ENCODE results near the gene LGALS8. TPM values are rescaled to one million over a fixed set of nuclear protein-coding genes. Genes with fewer than 3 reads are reported as not detected.

Gene LGALS8
- polyA plus RNA-seq, 2 of the 4 experiments (the other 2 are of a cell fraction), result 32.3 to 61.3 TPM

GRCh38 chr1:236556606-236557005 lies 32.8 kb downstream of the LGALS8 start:
- no peak for FAIRE-seq
- DNase-seq (ENCODE audit: low read depth in 1 of 2, low spot score in 1 of 2), result no peak
- 88% methylated on average over 7 of the region's 7 CpGs for WGBS (ENCODE audit: missing lambda C conversion rate)
- TF ChIP-seq E2F6 (IDR thresholded peaks at IDR 0.05; ENCODE audit: borderline replicate concordance, low read depth) (no peak), HES2 (IDR thresholded peaks at IDR 0.05) (no peak), CBX2 (IDR thresholded peaks at IDR 0.05; ENCODE audit: borderline replicate concordance, low read depth) (no peak), TP53 (CRISPR knock-in tag; IDR thresholded peaks at IDR 0.05) (no peak), FOSL2 (IDR thresholded peaks at IDR 0.05) (no peak), FOSL2 (CRISPR knock-in tag; IDR thresholded peaks at IDR 0.05) (no peak), CEBPB (IDR thresholded peaks at IDR 0.05) (no peak), MAFK (IDR thresholded peaks at IDR 0.05; ENCODE audit: partially characterized antibody) (no peak), JUN (IDR thresholded peaks at IDR 0.05) (no peak), HOXB13 (CRISPR knock-in tag; IDR thresholded peaks at IDR 0.05; ENCODE audit: low read depth) (no peak), JUNB (IDR thresholded peaks at IDR 0.05) (no peak), EHMT2 (IDR thresholded peaks at IDR 0.05; ENCODE audit: low read depth) (no peak), MYC (IDR thresholded peaks at IDR 0.05; ENCODE audit: borderline replicate concordance, low read length) (no peak), BCL3 (IDR thresholded peaks at IDR 0.05) (no peak), FOSB (CRISPR knock-in tag; IDR thresholded peaks at IDR 0.05) (no peak), CHD4 (IDR thresholded peaks at IDR 0.05; ENCODE audit: borderline replicate concordance) (no peak), PHF8 (IDR thresholded peaks at IDR 0.05; ENCODE audit: borderline replicate concordance, low read depth) (no peak), BHLHE40 (IDR thresholded peaks at IDR 0.05; ENCODE audit: low read depth, low read length) (no peak), GATA3 (IDR thresholded peaks at IDR 0.05; ENCODE audit: borderline replicate concordance) (no peak), RFX5 (IDR thresholded peaks at IDR 0.05) (no peak), HMGXB4 (CRISPR knock-in tag; IDR thresholded peaks at IDR 0.05; ENCODE audit: borderline replicate concordance) (no peak)
- no peaks in the 10 kb centered on the region for H3K4me1 ChIP-seq
- ChIA-PET CTCF (no interaction called here), POLR2A (no interaction called here)
- H3K27ac ChIP-seq, result no peak overlapping the region
- H3K4me2 ChIP-seq, result no peak overlapping the region
- no peak for ATAC-seq
- no peaks in the 10 kb centered on the region for H3K9me3 ChIP-seq
- H3K4me3 ChIP-seq, result no peak overlapping the region

GRCh38 chr1:236558081-236558480 lies 34.3 kb downstream of the LGALS8 start:
- no peak overlapping the region for H3K27ac ChIP-seq
- no peaks in the 10 kb centered on the region for H3K9me3 ChIP-seq
- H3K4me1 ChIP-seq, result no peaks in the 10 kb centered on the region
- no peak overlapping the region for H3K4me3 ChIP-seq
- no peak for TF ChIP-seq CBX2 (IDR thresholded peaks at IDR 0.05; ENCODE audit: borderline replicate concordance, low read depth)
- no peak for TF ChIP-seq ATOH8 (CRISPR knock-in tag; IDR thresholded peaks at IDR 0.05; ENCODE audit: low read depth)
- TF ChIP-seq ESRRA (IDR thresholded peaks at IDR 0.05; ENCODE audit: borderline replicate concordance, low read length), result no peak
- TF ChIP-seq CHD4 (IDR thresholded peaks at IDR 0.05; ENCODE audit: borderline replicate concordance), result no peak
- TF ChIP-seq RARB (CRISPR knock-in tag; IDR thresholded peaks at IDR 0.05), result no peak
- TF ChIP-seq RAD21 (conservative IDR thresholded peaks at IDR 0.05 in 1 of 2, IDR thresholded peaks at IDR 0.05 in 1 of 2), result no peak
- no peak for TF ChIP-seq HES2 (IDR thresholded peaks at IDR 0.05)
- TF ChIP-seq EHMT2 (IDR thresholded peaks at IDR 0.05; ENCODE audit: low read depth), result no peak
- TF ChIP-seq MAFK (IDR thresholded peaks at IDR 0.05; ENCODE audit: partially characterized antibody), result no peak
- TF ChIP-seq RCOR1 (IDR thresholded peaks at IDR 0.05; ENCODE audit: low read depth, low read length), result no peak
- no peak for TF ChIP-seq MYC (IDR thresholded peaks at IDR 0.05; ENCODE audit: borderline replicate concordance, low read length)
- CTCF ChIA-PET, result interaction anchor here (0.6 to 1.7 kb wide), 5 partner anchors 11 to 454 kb away, joined by 3 to 4 read pairs (median 3); partner anchors contain the start of gene LGALS8
- ATAC-seq, result no peak
- FAIRE-seq, result no peak
- POLR2A ChIA-PET, result no interaction called here
- DNase-seq (ENCODE audit: low read depth in 1 of 2, low spot score in 1 of 2), result no peak
- WGBS (ENCODE audit: missing lambda C conversion rate), result 95% methylated on average over 9 of the region's 9 CpGs
- no peak overlapping the region for H3K4me2 ChIP-seq

Measured in A549 (cell line).